SK-N-SH treated with all-trans-retinoic acid at 6 μM for 48 hours (cell line): ENCODE results near the gene BRMS1.
"Not testable (repeated sequence)": the region's sequence is repeated elsewhere in the genome, so short reads cannot be mapped to it uniquely, and the experiment has no call there.

Source experiments
- SNAI2 ChIP-seq: fragments of 250-450 bp; sonication (Bioruptor Pico); IDR thresholded peaks from 2 replicates; pipeline ENCODE4 v1.5.0; 2020; ENCODE audit warnings: mild to moderate bottlenecking, moderate library complexity
- ZC3H10 ChIP-seq: fragments of 250-450 bp; sonication (Bioruptor Pico); IDR thresholded peaks from 2 replicates; pipeline ENCODE4 v1.5.1; 2021; ENCODE audit warnings: mild to moderate bottlenecking, moderate library complexity
- ZNF8 ChIP-seq: fragments of 450-650 bp; formaldehyde crosslinking; IDR thresholded peaks from 2 replicates; pipeline ENCODE4 v1.5.0; 2020; ENCODE audit warnings: mild to moderate bottlenecking, moderate library complexity

DNA sequence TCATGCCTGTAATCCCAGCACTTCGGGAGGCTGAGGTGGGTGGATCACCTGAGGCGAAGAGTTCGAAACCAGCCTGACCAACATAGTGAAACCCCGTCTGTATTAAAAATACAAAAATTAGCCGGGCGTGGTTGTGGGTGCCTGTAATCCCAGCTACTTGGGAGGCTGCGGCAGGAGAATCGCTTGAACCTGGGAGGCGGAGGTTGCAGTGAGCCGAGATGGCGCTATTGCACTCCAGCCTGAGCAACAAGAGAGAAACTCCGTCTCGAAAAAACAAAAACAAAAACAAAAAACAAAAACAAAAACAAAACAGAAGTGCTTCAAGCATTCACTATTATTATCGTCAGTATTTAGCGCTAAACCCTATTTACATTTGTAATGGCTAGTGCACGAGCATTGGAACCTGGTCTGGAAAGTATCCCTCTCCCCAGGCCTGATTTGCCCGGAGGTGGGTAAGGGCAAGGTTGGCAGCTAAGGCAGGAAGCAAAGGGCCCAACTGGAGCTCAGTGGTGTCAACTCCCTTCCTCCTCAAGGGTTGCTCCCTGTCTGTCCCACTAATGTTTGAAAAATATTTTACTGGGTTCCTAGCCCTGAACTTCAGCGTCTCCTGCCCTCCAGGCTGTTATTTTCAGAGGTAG lies 34.0 kb downstream of the BRMS1 start:
- not testable (repeated sequence) for TF ChIP-seq SNAI2; ZNF8; ZC3H10 (CRISPR knock-in tag)
